Activated CD4-positive, alpha-beta memory T cell treated with anti-CD3 and anti-CD28 coated beads, Interleukin-2, amount 10 ng/mL, durations not matched to agents 7 days and 5 days (primary cell): ENCODE results near the gene ZNF174. TPM values are rescaled to one million over a fixed set of nuclear protein-coding genes. Genes with fewer than 3 reads are reported as not detected.

Experiments
- CTCF ChIA-PET: fragments of 350-600 bp; sonication (Branson Sonifier 250); formaldehyde crosslinking; loops from one replicate; lab custom pipeline; 2021; ENCODE audit warnings: antibody characterized with exemption, inconsistent platforms; lab: Charles Lee
- POLR2A ChIA-PET: fragments of 350-600 bp; sonication (Branson Sonifier 250); formaldehyde crosslinking; loops from one replicate; lab custom pipeline; 2021; ENCODE audit warnings: antibody characterized with exemption; lab: Charles Lee
- DNase-seq: peaks from one replicate; pipeline ENCODE4 v3.0.0-alpha.2; 2020
- H3K27ac Mint-ChIP-seq: one replicate; pipeline ENCODE4 v1.8.0; 2021; ENCODE audit warnings: mild to moderate bottlenecking, mixed read lengths
- H3K27me3 Mint-ChIP-seq: one replicate; pipeline ENCODE4 v1.8.0; 2021; ENCODE audit warnings: mixed read lengths
- H3K36me3 Mint-ChIP-seq: one replicate; pipeline ENCODE4 v1.8.0; 2021; ENCODE audit warnings: low read depth, mixed read lengths
- H3K4me1 Mint-ChIP-seq: one replicate; pipeline ENCODE4 v1.8.0; 2021; ENCODE audit warnings: mixed read lengths
- H3K4me3 Mint-ChIP-seq: one replicate; pipeline ENCODE4 v1.8.0; 2021; ENCODE audit warnings: mild to moderate bottlenecking, mixed read lengths
- H3K9me3 Mint-ChIP-seq: one replicate; pipeline ENCODE4 v1.8.0; 2021; ENCODE audit warnings: mixed read lengths
- total RNA-seq, 2 experiments: library from RNA; stranded (reverse); gene quantifications; one replicate each; pipeline ENCODE4 v1.2.3, GENCODE V29; 2021

Gene ZNF174
- total RNA-seq, 2 experiments from 2014 or later, result 11.0 to 12.4 TPM

GRCh38 chr16:3389663-3390338 is 11.2 kb upstream of the ZNF174 start:
- H3K27ac Mint-ChIP-seq, result no peak overlapping the region
- POLR2A ChIA-PET, result no interaction called here
- no peak overlapping the region for H3K4me3 Mint-ChIP-seq
- H3K36me3 Mint-ChIP-seq, result peaks cover 89% of the 10 kb centered on the region
- H3K27me3 Mint-ChIP-seq, result no peaks in the 10 kb centered on the region
- peaks cover 63% of the 10 kb centered on the region for H3K9me3 Mint-ChIP-seq
- CTCF ChIA-PET, result no interaction called here
- H3K4me1 Mint-ChIP-seq, result no peaks in the 10 kb centered on the region
- DNase-seq, result no peak

- POLR2A ChIA-PET, result interaction anchor here (0.7 to 4.4 kb wide), 21 partner anchors 29 to 420 kb away, joined by 3 to 36 read pairs (median 5); partner anchors contain the start of genes CLUAP1, HCFC1R1, NAA60 and PKMYT1
- H3K4me1 Mint-ChIP-seq, result peaks cover 37% of the 10 kb centered on the region
Observed at GRCh38 chr16:3400446-3400778, 603 bp upstream of the ZNF174 start.

GRCh38 chr16:3401719-3402397 is 843 bp downstream of the ZNF174 start:
- ChIA-PET POLR2A (interaction anchor here (0.9 to 4.4 kb wide), 24 partner anchors 12 to 422 kb away, joined by 3 to 36 read pairs (median 4); partner anchors contain the start of genes CLUAP1, HCFC1R1, NAA60 and PKMYT1), CTCF (interaction anchor here (0.6 to 2.9 kb wide), 8 partner anchors 18 to 293 kb away, joined by 3 to 13 read pairs (median 6); partner anchors contain the start of genes NAA60, ZNF263 and ZNF597)
- Mint-ChIP-seq H3K9me3 (peaks cover 46% of the 10 kb centered on the region), H3K27ac (peak overlapping the region; percentile 82), H3K4me1 (peaks cover 37% of the 10 kb centered on the region), H3K27me3 (no peaks in the 10 kb centered on the region), H3K4me3 (peak overlapping the region; percentile 87), H3K36me3 (peaks cover 76% of the 10 kb centered on the region)
- no peak for DNase-seq

More at GRCh38 chr16:3400446-3400778, 603 bp upstream of the ZNF174 start:
- Mint-ChIP-seq H3K4me3 (peak overlapping the region; percentile 87), H3K27ac (peak overlapping the region; percentile 86), H3K9me3 (peaks cover 47% of the 10 kb centered on the region), H3K27me3 (no peaks in the 10 kb centered on the region), H3K36me3 (peaks cover 77% of the 10 kb centered on the region)
- CTCF ChIA-PET, result interaction anchor here (1.0 to 2.9 kb wide), 7 partner anchors 35 to 133 kb away, joined by 3 to 13 read pairs (median 7); partner anchors contain the start of genes CLUAP1, NAA60, ZNF263 and ZNF597
- DNase-seq, result no peak

- Mint-ChIP-seq H3K27me3 (no peaks in the 10 kb centered on the region), H3K9me3 (peaks cover 67% of the 10 kb centered on the region), H3K27ac (no peak overlapping the region), H3K4me1 (peaks cover 7% of the 10 kb centered on the region), H3K36me3 (peaks cover 73% of the 10 kb centered on the region), H3K4me3 (no peak overlapping the region)
- POLR2A ChIA-PET, result interaction anchor here (0.5 kb wide), 1 partner anchor 185 kb away, joined by 3 read pairs; no protein-coding TSS in a partner anchor
- DNase-seq, result no peak
- CTCF ChIA-PET, result no interaction called here
Observed at GRCh38 chr16:3408561-3409197, 7.7 kb downstream of the ZNF174 start.

GRCh38 chr16:3413730-3414379 is 12.8 kb downstream of the ZNF174 start:
- H3K27ac Mint-ChIP-seq, result no peak overlapping the region
- peaks cover 59% of the 10 kb centered on the region for H3K9me3 Mint-ChIP-seq
- no peak for DNase-seq
- peaks cover 27% of the 10 kb centered on the region for H3K36me3 Mint-ChIP-seq
- no peaks in the 10 kb centered on the region for H3K27me3 Mint-ChIP-seq
- no peak overlapping the region for H3K4me3 Mint-ChIP-seq
- H3K4me1 Mint-ChIP-seq, result no peaks in the 10 kb centered on the region
- ChIA-PET CTCF (no interaction called here), POLR2A (interaction anchor here (0.6 kb wide), 1 partner anchor 12 kb away, joined by 3 read pairs; no protein-coding TSS in a partner anchor)

GRCh38 chr16:3431779-3432219 is 30.8 kb downstream of the ZNF174 start:
- DNase-seq, result peak; percentile 63
- CTCF ChIA-PET, result no interaction called here
- Mint-ChIP-seq H3K27ac (peak overlapping the region; percentile 69), H3K4me3 (peak overlapping the region; percentile 7), H3K4me1 (peaks cover 20% of the 10 kb centered on the region), H3K36me3 (peaks cover 46% of the 10 kb centered on the region), H3K9me3 (peaks cover 31% of the 10 kb centered on the region), H3K27me3 (peaks cover 3% of the 10 kb centered on the region)
- POLR2A ChIA-PET, result interaction anchor here (1.5 kb wide), 1 partner anchor 11 kb away, joined by 3 read pairs; the partner anchor contains the start of genes NAA60 and ZNF597

- no peak for DNase-seq
- Mint-ChIP-seq H3K4me1 (peaks cover 20% of the 10 kb centered on the region), H3K36me3 (peaks cover 65% of the 10 kb centered on the region), H3K4me3 (no peak overlapping the region), H3K27me3 (peaks cover 3% of the 10 kb centered on the region), H3K9me3 (peaks cover 30% of the 10 kb centered on the region), H3K27ac (no peak overlapping the region)
- ChIA-PET CTCF (no interaction called here), POLR2A (interaction anchor here (1.8 kb wide), 1 partner anchor 10 kb away, joined by 5 read pairs; the partner anchor contains the start of genes NAA60 and ZNF597)
Observed at GRCh38 chr16:3434373-3434772, 33.4 kb downstream of the ZNF174 start.

GRCh38 chr16:3439637-3440036 is 38.6 kb downstream of the ZNF174 start:
- POLR2A ChIA-PET, result no interaction called here
- H3K36me3 Mint-ChIP-seq, result peaks cover 60% of the 10 kb centered on the region
- peaks cover 12% of the 10 kb centered on the region for H3K4me1 Mint-ChIP-seq
- CTCF ChIA-PET, result no interaction called here
- no peak overlapping the region for H3K27ac Mint-ChIP-seq
- peaks cover 17% of the 10 kb centered on the region for H3K9me3 Mint-ChIP-seq
- no peak for DNase-seq
- peaks cover 3% of the 10 kb centered on the region for H3K27me3 Mint-ChIP-seq
- no peak overlapping the region for H3K4me3 Mint-ChIP-seq

- H3K36me3 Mint-ChIP-seq, result peaks cover 68% of the 10 kb centered on the region
- H3K4me1 Mint-ChIP-seq, result peaks cover 19% of the 10 kb centered on the region
- H3K27ac Mint-ChIP-seq, result peak within 1 kb of the TSS; percentile 87
- CTCF ChIA-PET, result interaction anchor here (0.8 to 3.5 kb wide), 9 partner anchors 14 to 312 kb away, joined by 3 to 13 read pairs (median 5); partner anchors contain the start of genes CLUAP1, ZNF174, ZNF263 and ZSCAN32
- H3K9me3 Mint-ChIP-seq, result peaks cover 17% of the 10 kb centered on the region
- DNase-seq, result peak; percentile 80
- peak within 1 kb of the TSS; percentile 83 for H3K4me3 Mint-ChIP-seq
- POLR2A ChIA-PET, result interaction anchor here (0.7 to 3.4 kb wide), 12 partner anchors 9 to 293 kb away, joined by 3 to 36 read pairs (median 4); partner anchors contain the start of genes CLUAP1, TIGD7, ZNF174 and ZNF200
- H3K27me3 Mint-ChIP-seq, result no peaks in the 10 kb centered on the region
Observed at GRCh38 chr16:3443108-3444031, 42.4 kb downstream of the ZNF174 start, which contains the start of the genes NAA60 and ZNF597. Gene NAA60, plus strand, starts transcription at chr16:3443680. Its CDS starts 32,548 bp downstream, at chr16:3476228. Gene ZNF597, minus strand, starts transcription at chr16:3443504. Its CDS starts 351 bp downstream, at chr16:3443153.

- H3K27me3 Mint-ChIP-seq, result no peaks in the 10 kb centered on the region
- peaks cover 19% of the 10 kb centered on the region for H3K4me1 Mint-ChIP-seq
- peaks cover 17% of the 10 kb centered on the region for H3K9me3 Mint-ChIP-seq
- peaks cover 68% of the 10 kb centered on the region for H3K36me3 Mint-ChIP-seq
- ChIA-PET CTCF (interaction anchor here (0.8 to 3.5 kb wide), 10 partner anchors 10 to 313 kb away, joined by 3 to 13 read pairs (median 5); partner anchors contain the start of genes CLUAP1, ZNF174, ZNF263 and ZSCAN32), POLR2A (interaction anchor here (0.7 to 3.4 kb wide), 11 partner anchors 9 to 293 kb away, joined by 3 to 36 read pairs (median 4); partner anchors contain the start of genes TIGD7, ZNF174, ZNF200 and ZNF263)
- peak overlapping the region; percentile 87 for H3K27ac Mint-ChIP-seq
- H3K4me3 Mint-ChIP-seq, result peak overlapping the region; percentile 83
- DNase-seq, result peak; percentile 48
Observed at GRCh38 chr16:3444032-3444388, 43.0 kb downstream of the ZNF174 start.

- no peak overlapping the region for H3K4me3 Mint-ChIP-seq
- CTCF ChIA-PET, result interaction anchor here (1.2 kb wide), 1 partner anchor 9 kb away, joined by 5 read pairs; no protein-coding TSS in a partner anchor
- peaks cover 9% of the 10 kb centered on the region for H3K9me3 Mint-ChIP-seq
- H3K27me3 Mint-ChIP-seq, result no peaks in the 10 kb centered on the region
- DNase-seq, result no peak
- POLR2A ChIA-PET, result interaction anchor here (2.0 kb wide), 1 partner anchor 53 kb away, joined by 5 read pairs; the partner anchor contains the start of gene ZNF174
- H3K36me3 Mint-ChIP-seq, result peaks cover 27% of the 10 kb centered on the region
- peaks cover 35% of the 10 kb centered on the region for H3K4me1 Mint-ChIP-seq
- no peak overlapping the region for H3K27ac Mint-ChIP-seq
Observed at GRCh38 chr16:3454093-3454492, 53.1 kb downstream of the ZNF174 start.
